T-cell (primary cell): ENCODE data around the gene ITSN1. TPM values are rescaled to one million over a fixed set of nuclear protein-coding genes. Genes with fewer than 3 reads are reported as not detected.

Source experiments
- total RNA-seq, 35 experiments: library from RNA in 6 of 35; stranded (reverse) in 6 of 35; fragments of 120-200 nt in 1 of 35; gene quantifications; one replicate each; pipeline versions ENCODE4 v1.2.1 to v1.2.4 and lab custom pipeline; 2013 to 2026

ITSN1 gene
- total RNA-seq, 5 donors from 2014 or later (not counting 1 experiment from before 2014, with no cell fraction given) = 2.3 to 3.9 (median 3.0) TPM

Other genes starting within 250 kb of the ITSN1 start
- 10 to 100 TPM; 14.2 to 28.3 (median 22.5) TPM for gene IFNGR2, start 239.1 kb upstream of the ITSN1 start, total RNA-seq
- gene TMEM50B, start 162.5 kb upstream of the ITSN1 start, total RNA-seq = 10 to 100 TPM; 47.0 to 98.9 (median 73.4) TPM
- gene DNAJC28, start 150.8 kb upstream of the ITSN1 start, total RNA-seq = 1 to 10 TPM in 1 of 5 donors, under 1 TPM in 3, not detected in 1; 0.53 to 1.2 (median 0.75) TPM
- gene GART, start 100.4 kb upstream of the ITSN1 start, total RNA-seq = 10 to 100 TPM; 37.6 to 97.4 (median 84.6) TPM
- gene SON, start 99.5 kb upstream of the ITSN1 start, total RNA-seq = 100 to 1,000 TPM; 360 to 418 (median 374) TPM
- gene DONSON, start 53.8 kb upstream of the ITSN1 start, total RNA-seq = 10 to 100 TPM in 3 of 5 donors, 1 to 10 TPM in 2; 8.9 to 14.6 (median 11.0) TPM
- 10 to 100 TPM; 26.5 to 58.3 (median 47.8) TPM for gene CRYZL1, start 760 bp upstream of the ITSN1 start, total RNA-seq